ENCODE data around the gene GPR37. TPM values are rescaled to one million over a fixed set of nuclear protein-coding genes. Genes with fewer than 3 reads are reported as not detected.

Gene GPR37
- total and polyA plus RNA-seq, 10 of the 15 experiments (the other 5 are each of a cell fraction or from before 2014, with no cell fraction given): 0.02 TPM; not detected in 9

GRCh38 chr7:124783271-124783670, 17.7 kb upstream of the GPR37 start:
- FAIRE-seq: no peak
- no peak for DNase-seq (ENCODE audit: low read depth, low spot score)
- H3K9me3 ChIP-seq (replicated peaks; ENCODE audit: control insufficient read depth, insufficient read depth, low read length): no peaks in the 10 kb centered on the region
- in situ Hi-C loops (cut with MboI) (loop anchor here (10.0 kb wide), 1 partner anchor 618 kb away; no protein-coding TSS in a partner anchor), intact Hi-C loops (cut with micrococcal nuclease; ENCODE audit: unreplicated experiment) (loop anchor here (10.0 kb wide), 2 partner anchors 62 to 408 kb away; no protein-coding TSS in a partner anchor)
- H3K79me2 ChIP-seq (ENCODE audit: control insufficient read depth, insufficient read depth, low read length): no peaks in the 10 kb centered on the region
- ChIA-PET RAD21 (ENCODE audit: unreplicated experiment) (interaction anchor here (1.1 kb wide), 1 partner anchor 613 kb away, joined by 3 read pairs; no protein-coding TSS in a partner anchor), CTCF (interaction anchor here (3.7 kb wide), 1 partner anchor 630 kb away, joined by 37 read pairs; no protein-coding TSS in a partner anchor), POLR2A (no interaction called here), SMC1A (ENCODE audit: uncharacterized antibody, unreplicated experiment) (interaction anchor here (1.0 to 2.9 kb wide), 2 partner anchors 631 to 683 kb away, joined by 3 to 15 read pairs; no protein-coding TSS in a partner anchor)
- TF ChIP-seq SRF (IDR thresholded peaks at IDR 0.05; ENCODE audit: low read depth in 2 of 2, low read length in 2 of 2) (no peak), IKZF2 (IDR thresholded peaks at IDR 0.05) (no peak), TAF1 (IDR thresholded peaks at IDR 0.05; ENCODE audit: borderline replicate concordance, low read depth, low read length) (no peak), USF1 (IDR thresholded peaks at IDR 0.05; ENCODE audit: borderline replicate concordance, extremely low read length, insufficient read depth, low read depth, low read length) (no peak), JUND (IDR thresholded peaks at IDR 0.05; ENCODE audit: low read depth, low read length) (no peak), KDM1A (IDR thresholded peaks at IDR 0.05; ENCODE audit: borderline replicate concordance) (no peak), SMAD1 (IDR thresholded peaks at IDR 0.05; ENCODE audit: low read depth, partially characterized antibody) (no peak)
- ATAC-seq: no peak
- no TSS peak for BruUV-seq (replicated peaks)
- no peak overlapping the region for H3K9ac ChIP-seq (ENCODE audit: control insufficient read depth, insufficient read depth, low read length)
- no peak overlapping the region for H3K4me3 ChIP-seq
- 67% methylated on average over 5 of the region's 5 CpGs for WGBS (ENCODE audit: insufficient coverage, insufficient replicate concordance, low lambda C conversion rate, missing lambda C conversion rate)
- no peaks in the 10 kb centered on the region for H3K4me1 ChIP-seq (ENCODE audit: control insufficient read depth, insufficient read depth, low read length)
- H3K27me3 ChIP-seq (replicated peaks in 1 of 2; ENCODE audit: control insufficient read depth in 2 of 2, insufficient read depth in 2 of 2, low read length in 1 of 2): no peaks in the 10 kb centered on the region; a peak in 1 of 4 replicates
- no peak overlapping the region for H2AFZ ChIP-seq (ENCODE audit: control insufficient read depth, low read depth, low read length)
- no peaks in the 10 kb centered on the region for H3K36me3 ChIP-seq (ENCODE audit: control insufficient read depth in 2 of 2, insufficient read depth in 2 of 2, low read length in 1 of 2)
- no peak overlapping the region for H3K4me2 ChIP-seq (ENCODE audit: control insufficient read depth, insufficient read depth)
- no peaks in the 10 kb centered on the region for H4K20me1 ChIP-seq (ENCODE audit: control insufficient read depth, insufficient read depth)
- H3K27ac ChIP-seq (ENCODE audit: control insufficient read depth, insufficient read depth): no peak overlapping the region

Measured in GM12878 (cell line).